Endodermal cell (in vitro differentiated cells): ENCODE results near the gene CARHSP1. TPM values are rescaled to one million over a fixed set of nuclear protein-coding genes. Genes with fewer than 3 reads are reported as not detected.

Experiments used
- DNase-seq: peaks from one replicate; pipeline ENCODE4 v3.0.0-alpha.2; 2017
- H3K27ac ChIP-seq: 2 replicates; pipeline ENCODE4 v1.5.1; 2013; ENCODE audit warnings: mild to moderate bottlenecking, low read depth, low read length, moderate library complexity
- H3K27me3 ChIP-seq: 2 replicates; pipeline ENCODE4 v1.6.1; 2013; ENCODE audit warnings: mild to moderate bottlenecking, low read length, moderate library complexity; ENCODE audit not compliant: insufficient read depth, control insufficient read depth, poor library complexity, severe bottlenecking
- H3K36me3 ChIP-seq: 2 replicates; pipeline ENCODE4 v1.7.0; 2013; ENCODE audit warnings: mild to moderate bottlenecking, low read length, moderate library complexity; ENCODE audit not compliant: control insufficient read depth, insufficient read depth
- H3K4me1 ChIP-seq: one replicate; pipeline ENCODE4 v1.7.0; 2013; ENCODE audit warnings: low read length; ENCODE audit not compliant: control insufficient read depth, insufficient read depth
- H3K4me3 ChIP-seq: 2 replicates; pipeline ENCODE4 v1.5.1; 2013; ENCODE audit warnings: mild to moderate bottlenecking, low read length, moderate library complexity
- H3K9ac ChIP-seq: 2 replicates; pipeline ENCODE4 v1.6.1; 2013; ENCODE audit warnings: mild to moderate bottlenecking, low read length, moderate library complexity; ENCODE audit not compliant: poor library complexity, severe bottlenecking; ENCODE audit errors: extremely low read depth
- H3K9me3 ChIP-seq: 2 replicates; pipeline ENCODE4 v1.6.1; 2013; ENCODE audit warnings: mild to moderate bottlenecking, low read length, moderate library complexity; ENCODE audit not compliant: control insufficient read depth
- H3K27ac Mint-ChIP-seq: 2 replicates; pipeline ENCODE4 v1.8.0; 2020; ENCODE audit warnings: mixed read lengths
- H3K27me3 Mint-ChIP-seq: 2 replicates; pipeline ENCODE4 v1.8.0; 2021; ENCODE audit warnings: mild to moderate bottlenecking, mixed read lengths; ENCODE audit not compliant: insufficient read depth
- H3K36me3 Mint-ChIP-seq: 2 replicates; pipeline ENCODE4 v1.8.0; 2020; ENCODE audit warnings: low read depth, mixed read lengths
- H3K4me1 Mint-ChIP-seq: 2 replicates; pipeline ENCODE4 v1.8.0; 2020; ENCODE audit warnings: mixed read lengths
- H3K4me3 Mint-ChIP-seq: 2 replicates; pipeline ENCODE4 v1.8.0; 2020; ENCODE audit warnings: mild to moderate bottlenecking, moderate library complexity, mixed read lengths
- H3K9me3 Mint-ChIP-seq: 2 replicates; pipeline ENCODE4 v1.8.0; 2020; ENCODE audit warnings: mild to moderate bottlenecking, mixed read lengths
- CTCF ChIP-seq: fragments of 200-600 bp; sonication (generic); conservative IDR thresholded peaks from 2 replicates; pipeline ENCODE4 v1.5.0; 2021; ENCODE audit warnings: antibody characterized with exemption, mild to moderate bottlenecking
- WGBS, 2 experiments: methylation state at CpG; one replicate each; pipeline versions ENCODE4 v1.1.5 to v1.1.7; 2013; ENCODE audit warnings: missing lambda C conversion rate in 2 of 2, mixed read lengths in 1 of 2; ENCODE audit not compliant: insufficient coverage in 1 of 2, insufficient read length in 1 of 2; 5-methylcytosine and 5-hydroxymethylcytosine counted together
- total RNA-seq, 2 donors: library from RNA; stranded (reverse); fragmentation: NEBNext Ultra II Directional in 1 of 2; extraction: Animal tissue kit (Norgen Biotek cat#: 25700) in 1 of 2; gene quantifications; 2 replicates in 1 of 2; 3 replicates in 1 of 2; pipeline ENCODE4 v1.2.1, GENCODE V29; 2021

Gene CARHSP1
- total RNA-seq, 2 donors from 2014 or later, result 233 to 275 TPM

- H3K9ac ChIP-seq, result no peak overlapping the region
- H3K9me3 ChIP-seq, result no peaks in the 10 kb centered on the region
- TF ChIP-seq CTCF, result no peak
- H3K27me3 ChIP-seq, result no peaks in the 10 kb centered on the region
- H3K4me1 ChIP-seq, result no peaks in the 10 kb centered on the region
- Mint-ChIP-seq H3K4me1 (no peaks in the 10 kb centered on the region), H3K4me3 (no peak overlapping the region), H3K27me3 (no peaks in the 10 kb centered on the region), H3K36me3 (peaks cover 76% of the 10 kb centered on the region), H3K9me3 (no peaks in the 10 kb centered on the region), H3K27ac (no peak overlapping the region)
- no peak overlapping the region for H3K4me3 ChIP-seq
- WGBS, 2 experiments, result 93 to 100% methylated on average over 2 to 3 of the region's 3 CpGs
- H3K27ac ChIP-seq, result no peak overlapping the region
- DNase-seq, result no peak
- peaks cover 91% of the 10 kb centered on the region for H3K36me3 ChIP-seq
Observed at GRCh38 chr16:8808009-8808408, 60.8 kb downstream of the CARHSP1 start.

GRCh38 chr16:8807189-8807588 is 61.6 kb downstream of the CARHSP1 start:
- Histone ChIP-seq H3K36me3 (peaks cover 91% of the 10 kb centered on the region), H3K4me3 (no peak overlapping the region), H3K4me1 (no peaks in the 10 kb centered on the region), H3K9ac (no peak overlapping the region), H3K27me3 (no peaks in the 10 kb centered on the region), H3K9me3 (no peaks in the 10 kb centered on the region), H3K27ac (no peak overlapping the region)
- peak overlapping the region; percentile 74 for H3K27ac Mint-ChIP-seq
- 91 to 95% methylated on average over 4 to 5 of the region's 5 CpGs for WGBS, 2 experiments
- peaks cover 76% of the 10 kb centered on the region for H3K36me3 Mint-ChIP-seq
- TF ChIP-seq CTCF, result no peak
- H3K27me3 Mint-ChIP-seq, result no peaks in the 10 kb centered on the region
- H3K9me3 Mint-ChIP-seq, result no peaks in the 10 kb centered on the region
- no peaks in the 10 kb centered on the region for H3K4me1 Mint-ChIP-seq
- H3K4me3 Mint-ChIP-seq, result no peak overlapping the region
- DNase-seq, result no peak

- TF ChIP-seq CTCF, result no peak
- H3K27me3 Mint-ChIP-seq, result no peaks in the 10 kb centered on the region
- Histone ChIP-seq H3K27ac (no peak overlapping the region), H3K9me3 (no peaks in the 10 kb centered on the region), H3K36me3 (peaks cover 91% of the 10 kb centered on the region), H3K4me1 (no peaks in the 10 kb centered on the region), H3K4me3 (no peak overlapping the region), H3K9ac (no peak overlapping the region), H3K27me3 (no peaks in the 10 kb centered on the region)
- 94 to 96% methylated on average over 13 of the region's 13 CpGs for WGBS, 2 experiments
- no peak overlapping the region for H3K4me3 Mint-ChIP-seq
- peaks cover 74% of the 10 kb centered on the region for H3K36me3 Mint-ChIP-seq
- H3K4me1 Mint-ChIP-seq, result no peaks in the 10 kb centered on the region
- H3K9me3 Mint-ChIP-seq, result no peaks in the 10 kb centered on the region
- DNase-seq, result no peak
- H3K27ac Mint-ChIP-seq, result no peak overlapping the region
Observed at GRCh38 chr16:8806272-8806983, 62.4 kb downstream of the CARHSP1 start.
